ENCODE results near the gene PTPRM. TPM values are rescaled to one million over a fixed set of nuclear protein-coding genes. Genes with fewer than 3 reads are reported as not detected.

PTPRM gene
- total RNA-seq, 1 experiment from 2014 or later = 6.2 TPM

GRCh38 chr18:7754725-7755181 lies 187.6 kb downstream of the PTPRM start:
- H3K9me3 ChIP-seq (ENCODE audit: control insufficient read depth, low read depth, low read length) = no peaks in the 10 kb centered on the region
- no peak for DNase-seq
- no peaks in the 10 kb centered on the region for H3K27me3 ChIP-seq (ENCODE audit: insufficient read depth, low read length)
- no peak overlapping the region for H2BK15ac ChIP-seq (ENCODE audit: low read depth, low read length)
- H3K79me1 ChIP-seq (ENCODE audit: insufficient read depth, low read depth, low read length, poor library complexity, severe bottlenecking) = no peaks in the 10 kb centered on the region
- H3K23ac ChIP-seq (ENCODE audit: insufficient read length, low read depth, low read length) = no peak overlapping the region
- H3K4me1 ChIP-seq (ENCODE audit: insufficient read depth, low read length) = no peaks in the 10 kb centered on the region; the same call in 1 of the 2 replicates
- H3K4me2 ChIP-seq (ENCODE audit: insufficient read depth, insufficient read length, low read length) = no peak overlapping the region
- H3K9ac ChIP-seq (ENCODE audit: extremely low read depth, insufficient read length, low read length) = no peak overlapping the region
- H3K36me3 Mint-ChIP-seq (ENCODE audit: insufficient read depth in 1 of 3, low read depth in 3 of 3) = no peaks in the 10 kb centered on the region; a peak in 1 of 7 replicates
- H3K27ac Mint-ChIP-seq = no peak overlapping the region
- no peak overlapping the region for H2BK120ac ChIP-seq (ENCODE audit: low read depth, low read length, poor library complexity, severe bottlenecking)
- no peaks in the 10 kb centered on the region for H3K23me2 ChIP-seq (ENCODE audit: insufficient read length, low read depth, low read length, poor library complexity, severe bottlenecking)
- H3K27ac ChIP-seq (ENCODE audit: insufficient read length, low read depth, low read length) = no peak overlapping the region
- H4K5ac ChIP-seq (ENCODE audit: insufficient read length, low read depth, low read length) = no peak overlapping the region
- peaks cover 19 to 25% of the 10 kb centered on the region in 2 experiments for H3K4me1 Mint-ChIP-seq
- no peak overlapping the region for H2BK5ac ChIP-seq (ENCODE audit: insufficient read length, low read length)
- H4K20me1 ChIP-seq (ENCODE audit: control insufficient read depth, insufficient read depth, insufficient read length) = no peaks in the 10 kb centered on the region
- H3K4me3 Mint-ChIP-seq = no peak overlapping the region
- H4K8ac ChIP-seq (replicated peaks; ENCODE audit: insufficient read length, low read depth, low read length) = no peak overlapping the region
- no peak overlapping the region for H3K18ac ChIP-seq (ENCODE audit: insufficient read length, low read depth, low read length)
- H3K4ac ChIP-seq (ENCODE audit: low read depth, low read length) = no peak overlapping the region
- no peak for TF ChIP-seq CTCF (conservative IDR thresholded peaks at IDR 0.05)
- no CpG with 5 or more reads among the region's 7 CpGs for WGBS (ENCODE audit: extremely low coverage, insufficient read length, low lambda C conversion rate)
- H3K56ac ChIP-seq (ENCODE audit: insufficient read length, low read depth, low read length) = no peak overlapping the region
- no peak overlapping the region for H2AK5ac ChIP-seq (ENCODE audit: insufficient read length, low read length)
- no peaks in the 10 kb centered on the region for H3K9me3 Mint-ChIP-seq
- H2BK20ac ChIP-seq (ENCODE audit: low read depth, low read length, poor library complexity, severe bottlenecking) = no peak overlapping the region
- no peak overlapping the region for H4K91ac ChIP-seq (ENCODE audit: insufficient read length, low read depth, low read length)
- H3K79me2 ChIP-seq (ENCODE audit: insufficient read depth, low read length) = no peaks in the 10 kb centered on the region
- H2BK12ac ChIP-seq (ENCODE audit: insufficient read length, low read depth, low read length) = no peak overlapping the region
- H2AFZ ChIP-seq (ENCODE audit: low read length) = no peak overlapping the region
- H3T11ph ChIP-seq (ENCODE audit: low read length) = no peak overlapping the region
- no peak overlapping the region for H3K14ac ChIP-seq (ENCODE audit: insufficient read depth, low read length)
- no peaks in the 10 kb centered on the region for H3K27me3 Mint-ChIP-seq (ENCODE audit: low read depth)
